Stimulated activated CD8-positive, alpha-beta memory T cell treated with anti-CD3 and anti-CD28 coated beads, Interleukin-15, amount 100 ng/mL, for 24 hours (primary cell): Measurements from ENCODE around the gene POLR3GL.
A peak's percentile ranks its signal among the peaks of the same experiment; 100 is the strongest.

Experiments
- DNase-seq: peaks from one replicate; pipeline ENCODE4 v3.0.0-alpha.2; 2020; ENCODE audit warnings: low read depth

Gene POLR3GL

DNA sequence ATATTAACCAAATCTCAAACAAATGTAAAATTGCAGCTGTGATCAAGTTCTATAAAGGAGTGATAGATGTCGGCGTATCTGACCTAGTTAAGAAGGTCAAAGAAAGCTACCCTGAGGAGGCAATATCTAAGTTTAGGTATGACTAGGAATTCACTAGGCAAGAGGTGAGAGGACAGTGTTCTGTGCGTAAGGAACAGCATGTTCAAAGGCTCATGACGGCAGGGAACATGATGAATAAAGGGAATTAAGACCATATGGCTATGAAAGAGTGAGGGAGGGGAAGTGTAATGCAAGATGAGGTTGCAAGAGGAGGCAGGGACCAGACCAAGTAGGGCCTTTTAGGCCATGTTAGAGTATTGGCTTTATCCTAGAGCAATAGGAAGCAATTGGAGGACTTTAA lies 15.3 kb upstream of the POLR3GL start:
- DNase-seq = no peak

DNA sequence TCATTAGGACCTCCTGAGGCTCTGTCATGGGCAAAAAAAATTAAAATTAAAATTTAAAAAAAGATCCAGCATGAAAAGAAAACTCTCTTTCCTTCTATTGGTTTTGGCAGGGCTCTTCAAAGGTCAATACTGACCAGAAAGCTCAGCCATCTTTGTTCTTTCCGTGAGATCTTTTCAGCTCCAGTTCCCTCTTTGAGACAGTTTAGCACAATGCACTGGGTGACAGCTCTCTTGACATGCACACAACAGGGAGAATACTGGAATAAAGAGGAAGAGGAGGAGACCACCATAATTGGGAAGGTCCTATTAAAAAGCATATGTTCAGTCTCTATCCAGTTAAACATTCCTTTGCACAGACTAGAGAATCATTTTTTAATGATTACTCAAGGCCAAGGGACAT lies 13.0 kb upstream of the POLR3GL start:
- no peak for DNase-seq

DNA sequence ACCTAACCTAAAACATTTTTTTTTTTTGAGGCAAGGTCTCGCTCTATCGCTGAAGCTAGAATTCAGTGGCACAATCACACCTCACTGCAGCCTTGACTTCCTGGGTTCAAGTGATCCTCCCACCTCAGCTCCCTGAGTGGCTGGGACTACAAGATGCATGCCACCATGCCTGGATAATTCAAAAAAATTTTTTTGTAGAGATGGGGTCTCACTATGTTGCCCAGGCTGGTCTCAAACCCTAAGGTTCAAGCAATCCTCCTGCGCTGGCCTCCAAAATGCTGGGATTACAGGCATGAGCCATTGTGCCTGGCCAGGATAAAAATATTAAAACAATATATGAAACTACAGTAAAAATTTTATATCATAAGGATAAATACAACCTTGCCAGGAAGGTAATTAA lies 11.6 kb upstream of the POLR3GL start:
- no peak for DNase-seq

DNA sequence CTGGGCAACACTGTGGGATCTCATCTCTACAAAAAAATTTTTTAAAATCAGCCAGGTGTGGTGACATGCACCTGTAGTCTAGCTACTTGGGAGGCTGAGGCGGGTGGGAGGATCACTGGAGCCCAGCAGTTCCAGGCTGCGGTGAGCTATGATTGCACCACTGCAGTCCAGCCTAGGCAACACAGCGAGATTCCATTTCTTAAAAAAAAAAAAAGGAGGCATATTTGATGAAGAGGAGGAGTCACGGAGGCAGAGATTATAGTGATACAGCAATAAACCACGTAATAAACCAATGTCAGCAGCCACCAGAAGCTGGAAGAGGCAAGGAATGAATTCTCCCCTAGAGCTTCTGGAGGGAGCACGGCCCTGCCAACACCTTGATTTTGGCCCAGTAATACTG lies 10.6 kb upstream of the POLR3GL start:
- DNase-seq = no peak

DNA sequence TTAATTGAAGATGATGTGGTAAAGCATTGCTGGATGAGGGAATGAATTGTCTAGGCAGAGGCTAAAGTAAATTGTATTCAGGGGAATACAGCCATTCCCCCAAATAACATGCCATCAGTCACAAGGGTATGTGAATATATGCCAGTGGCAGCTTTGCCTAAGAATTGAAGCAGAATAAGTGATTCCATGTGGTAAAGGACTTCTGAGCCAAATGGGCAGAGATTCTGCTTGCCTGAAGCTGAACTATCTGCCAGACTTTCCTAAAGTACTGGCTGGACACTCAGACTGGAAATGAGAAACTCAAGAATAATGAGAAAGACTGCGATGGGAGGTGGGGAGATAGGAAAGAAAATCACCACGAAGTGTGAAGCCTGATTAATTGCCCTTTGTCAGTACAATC lies 9.1 kb upstream of the POLR3GL start:
- DNase-seq = no peak

DNA sequence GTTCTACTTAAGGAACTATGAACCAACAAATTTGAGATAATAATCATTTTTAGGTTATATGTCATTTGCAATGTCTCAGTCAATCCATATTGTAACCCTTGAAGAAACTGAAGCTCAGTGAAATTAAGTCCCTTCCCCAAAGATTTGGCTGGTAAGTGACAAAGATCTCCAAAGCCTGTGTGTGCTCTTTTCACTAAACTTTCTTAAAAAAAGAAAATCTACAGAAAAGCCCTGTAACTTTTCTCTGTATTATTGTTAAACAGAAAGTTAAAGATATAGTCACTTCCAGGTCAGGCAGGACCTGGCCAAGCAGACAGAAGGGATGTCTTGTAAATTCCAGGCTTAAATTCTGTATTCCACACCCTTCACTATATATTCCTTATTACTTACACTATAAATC lies 8.1 kb upstream of the POLR3GL start:
- DNase-seq = no peak

DNA sequence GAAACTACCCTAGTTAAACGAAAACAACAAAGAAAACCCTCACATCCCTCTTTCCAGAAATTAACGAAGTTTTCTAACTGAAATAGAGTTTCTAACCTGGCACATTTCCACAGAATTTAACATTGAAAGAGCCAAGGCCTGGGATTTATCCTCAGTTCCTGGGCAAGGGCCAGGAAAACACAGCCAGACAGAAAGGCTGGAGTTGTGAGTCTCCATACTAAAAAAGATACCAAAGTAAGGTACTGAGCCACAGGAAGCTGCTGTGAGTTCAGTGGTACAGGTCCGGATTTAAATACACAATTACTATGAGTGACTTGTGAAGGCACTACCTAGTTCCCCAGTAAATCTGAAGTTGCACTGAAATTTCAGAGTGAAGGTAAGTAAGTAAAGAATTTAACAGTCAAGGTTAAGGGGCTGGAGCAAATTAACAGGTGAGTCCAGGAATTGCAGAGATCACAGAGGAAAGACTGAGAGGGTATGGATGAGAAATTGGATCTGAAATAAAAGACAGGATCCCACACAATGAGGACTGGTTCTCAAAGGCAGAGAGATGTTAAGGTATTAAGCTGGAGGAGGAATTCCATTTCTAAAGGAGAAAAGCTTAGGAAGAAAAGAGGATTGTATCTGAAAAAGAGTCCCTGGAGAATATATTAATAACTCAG lies 7.6 kb upstream of the POLR3GL start:
- no peak for DNase-seq

DNA sequence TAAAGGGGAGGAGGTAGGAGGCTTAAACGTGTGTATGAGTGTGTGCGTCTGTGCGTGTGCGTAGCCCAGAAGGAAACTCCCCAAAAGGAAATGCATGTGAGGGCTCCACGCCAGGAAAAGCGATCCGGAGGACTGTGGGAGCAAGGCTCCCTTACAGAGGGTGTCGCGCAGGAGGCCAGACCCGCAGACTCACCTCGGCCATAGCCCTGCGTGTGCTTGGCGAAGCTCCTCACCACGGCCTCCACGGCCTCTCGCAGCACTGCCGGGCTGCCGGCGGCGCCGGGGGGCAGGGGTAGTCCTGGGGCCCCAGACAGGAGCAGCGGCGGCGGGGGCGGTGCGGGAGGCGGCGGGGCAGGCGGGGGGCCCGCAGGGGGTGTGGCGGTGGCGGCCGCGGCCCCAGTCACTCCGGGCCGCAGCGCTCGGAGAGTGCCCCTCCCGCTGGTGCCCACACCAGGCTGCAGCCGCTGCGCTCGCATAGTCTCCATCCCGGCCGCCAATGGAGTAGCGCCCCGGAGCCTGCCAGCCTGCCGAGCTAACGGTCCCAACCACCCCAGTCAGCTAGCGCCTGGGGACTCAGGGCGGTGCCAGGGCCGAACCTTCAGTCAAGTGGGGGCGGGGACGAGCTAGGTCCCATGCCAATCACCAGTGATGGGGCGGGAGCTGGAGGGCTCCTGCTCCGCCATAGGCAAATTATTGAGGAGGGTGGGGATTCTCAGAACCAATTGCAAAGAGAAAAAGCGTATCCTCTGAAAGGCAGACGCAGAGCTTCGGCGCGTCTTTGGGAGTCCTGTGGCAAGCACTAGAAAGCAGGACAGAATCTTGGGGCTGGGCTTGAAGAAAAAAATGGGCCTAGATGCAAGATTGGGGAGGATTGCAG lies 6.8 kb upstream of the POLR3GL start, which contains the start of gene LIX1L:
TSS of gene LIX1L (minus strand) at position 575 of the 877 bp plus-strand sequence. CDS start at position 485, 90 bp downstream.
- DNase-seq = peak; percentile 81

DNA sequence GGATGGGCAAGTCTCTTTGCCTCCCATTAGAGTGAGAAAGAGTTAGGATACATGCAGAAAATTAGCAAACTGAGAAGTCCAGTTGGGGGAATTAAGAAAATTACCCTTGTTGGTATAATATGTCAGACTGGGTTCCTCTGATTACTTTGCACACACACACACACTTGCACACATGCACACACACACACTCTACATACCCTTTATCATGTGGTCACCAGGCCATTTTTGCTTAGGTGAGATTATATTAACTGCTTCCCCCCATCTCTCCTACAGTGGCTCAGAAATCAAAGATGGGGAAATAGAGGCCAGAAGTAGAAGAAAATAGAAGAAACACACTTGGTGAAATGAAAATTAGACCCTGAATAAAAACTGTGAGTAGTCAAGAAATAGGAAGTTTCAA lies 5.8 kb upstream of the POLR3GL start:
- no peak for DNase-seq

DNA sequence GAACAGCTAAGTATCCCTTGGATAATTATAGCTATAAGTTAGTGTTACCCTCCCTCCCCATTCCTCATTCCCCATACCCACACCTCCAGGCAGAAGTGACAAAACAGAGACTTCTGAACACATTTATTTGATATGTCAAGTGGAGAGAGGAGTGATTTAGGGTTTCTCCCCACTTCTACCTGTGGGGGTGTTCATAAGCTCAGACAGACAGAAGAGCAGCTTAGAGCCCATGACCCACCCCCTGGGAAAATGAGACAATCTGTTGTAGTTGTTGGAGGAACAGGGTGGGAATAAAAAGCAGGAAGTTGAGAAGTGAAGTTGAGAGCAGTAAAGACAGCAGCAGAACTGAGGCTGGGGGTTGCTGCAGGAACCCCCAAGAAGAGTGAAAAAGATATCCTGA lies 5.2 kb upstream of the POLR3GL start:
- no peak for DNase-seq

DNA sequence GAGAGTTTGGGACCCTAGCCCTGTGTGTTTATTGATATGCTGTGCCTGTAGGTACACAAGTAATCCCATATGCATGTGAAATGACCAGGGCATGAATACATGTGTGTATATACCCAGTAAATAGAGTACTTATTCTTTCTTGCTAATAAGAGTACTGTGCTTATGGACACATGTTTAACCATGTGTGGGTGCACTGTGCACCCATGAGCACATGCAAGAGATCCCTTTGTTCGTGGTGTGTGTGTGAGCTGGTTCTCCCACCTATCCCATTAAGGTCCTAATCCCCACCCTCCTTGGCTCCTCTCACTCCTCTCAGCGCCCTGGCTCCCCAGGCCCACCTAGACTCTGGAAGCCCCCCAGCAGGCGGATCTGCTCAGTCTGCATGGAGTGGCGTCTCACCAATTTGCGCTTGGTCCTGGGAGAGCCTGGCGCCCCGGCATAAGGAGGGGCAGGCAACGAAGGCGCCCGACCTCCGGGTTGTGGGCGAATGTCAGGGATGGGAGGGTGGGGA lies 4.5 kb upstream of the POLR3GL start:
- no peak for DNase-seq

DNA sequence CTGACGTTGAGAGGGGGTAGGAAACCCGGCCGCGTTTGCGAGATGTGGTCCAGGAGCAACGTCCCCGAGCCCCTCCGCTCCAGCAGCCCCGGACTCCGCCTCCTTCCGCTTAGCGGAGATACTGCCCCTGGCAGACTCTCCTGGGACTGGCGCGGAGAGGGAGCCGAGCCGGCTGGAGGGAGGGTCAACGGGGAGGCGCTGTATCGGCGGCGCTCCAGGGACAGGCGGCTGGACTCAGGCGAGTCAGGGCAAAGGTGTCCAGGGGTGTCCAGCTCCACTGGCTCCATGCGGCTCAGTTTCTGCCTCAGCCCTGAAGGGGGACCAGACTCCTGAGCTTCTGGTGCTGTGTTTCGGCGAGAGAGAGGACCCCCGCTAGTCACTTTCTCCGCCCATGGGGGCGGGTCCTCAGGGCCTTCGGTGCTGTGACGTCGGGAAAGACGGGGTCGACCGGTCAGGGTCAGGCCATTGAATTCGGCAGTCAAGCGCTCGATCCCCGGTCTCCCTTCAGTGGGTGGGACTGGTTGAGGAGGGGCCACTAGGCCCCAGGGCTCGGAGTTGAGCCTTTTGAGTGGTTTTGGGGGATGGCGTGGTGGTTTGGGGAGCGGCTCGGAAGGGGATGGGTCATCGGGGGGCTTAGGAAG lies 3.9 kb upstream of the POLR3GL start:
- no peak for DNase-seq

DNA sequence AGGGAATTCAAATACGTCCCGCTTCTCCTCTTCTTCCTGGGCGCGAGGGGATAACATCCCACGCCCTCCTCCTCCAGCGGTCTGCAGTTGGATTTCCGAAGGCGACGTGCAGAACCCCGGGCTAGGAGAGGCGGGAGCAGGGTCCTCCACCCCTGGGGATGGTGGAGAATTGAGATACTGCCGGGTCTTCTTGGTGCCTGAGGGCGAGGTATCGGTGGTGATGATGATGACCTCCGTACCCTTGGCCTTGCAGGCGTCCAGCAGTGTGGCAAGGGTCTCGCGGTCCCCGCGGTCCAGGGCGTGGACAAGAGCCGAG lies 3.4 kb upstream of the POLR3GL start:
- DNase-seq = no peak

DNA sequence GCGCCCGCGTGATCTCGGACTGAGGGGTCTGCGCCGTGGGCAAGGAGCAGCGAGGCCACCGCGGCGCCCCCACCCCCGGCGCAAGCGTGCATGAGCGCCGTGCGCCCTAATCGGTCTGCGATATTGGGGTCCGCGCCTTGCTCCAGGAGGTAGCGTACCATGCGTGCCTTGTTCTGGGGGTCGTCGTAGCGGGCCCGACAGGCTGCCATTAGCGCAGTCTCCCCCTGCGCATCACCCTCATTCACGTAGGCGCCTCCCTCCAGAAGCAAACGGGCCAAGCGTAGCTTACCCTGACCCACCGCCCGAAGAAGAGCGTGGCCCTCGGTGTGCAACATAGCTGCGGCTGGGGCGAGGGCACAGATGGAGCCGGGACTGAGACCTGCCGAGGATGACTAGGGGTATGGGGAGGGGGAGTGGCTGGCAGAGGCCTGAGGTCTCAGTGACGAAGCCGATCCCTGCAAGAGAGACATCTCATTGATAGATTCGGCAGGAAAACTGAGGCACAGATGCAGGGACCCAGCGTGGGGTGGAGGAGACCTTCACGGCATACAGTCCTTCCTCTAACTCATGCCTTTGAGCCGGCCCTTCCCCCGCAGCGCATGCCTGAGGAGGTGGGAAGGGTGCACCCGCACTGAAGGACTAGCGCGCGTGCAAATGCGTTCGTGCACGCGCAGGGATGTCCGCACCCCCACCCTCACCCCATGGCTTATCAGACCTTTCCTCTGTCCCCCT lies 2.9 kb upstream of the POLR3GL start:
- no peak for DNase-seq

DNA sequence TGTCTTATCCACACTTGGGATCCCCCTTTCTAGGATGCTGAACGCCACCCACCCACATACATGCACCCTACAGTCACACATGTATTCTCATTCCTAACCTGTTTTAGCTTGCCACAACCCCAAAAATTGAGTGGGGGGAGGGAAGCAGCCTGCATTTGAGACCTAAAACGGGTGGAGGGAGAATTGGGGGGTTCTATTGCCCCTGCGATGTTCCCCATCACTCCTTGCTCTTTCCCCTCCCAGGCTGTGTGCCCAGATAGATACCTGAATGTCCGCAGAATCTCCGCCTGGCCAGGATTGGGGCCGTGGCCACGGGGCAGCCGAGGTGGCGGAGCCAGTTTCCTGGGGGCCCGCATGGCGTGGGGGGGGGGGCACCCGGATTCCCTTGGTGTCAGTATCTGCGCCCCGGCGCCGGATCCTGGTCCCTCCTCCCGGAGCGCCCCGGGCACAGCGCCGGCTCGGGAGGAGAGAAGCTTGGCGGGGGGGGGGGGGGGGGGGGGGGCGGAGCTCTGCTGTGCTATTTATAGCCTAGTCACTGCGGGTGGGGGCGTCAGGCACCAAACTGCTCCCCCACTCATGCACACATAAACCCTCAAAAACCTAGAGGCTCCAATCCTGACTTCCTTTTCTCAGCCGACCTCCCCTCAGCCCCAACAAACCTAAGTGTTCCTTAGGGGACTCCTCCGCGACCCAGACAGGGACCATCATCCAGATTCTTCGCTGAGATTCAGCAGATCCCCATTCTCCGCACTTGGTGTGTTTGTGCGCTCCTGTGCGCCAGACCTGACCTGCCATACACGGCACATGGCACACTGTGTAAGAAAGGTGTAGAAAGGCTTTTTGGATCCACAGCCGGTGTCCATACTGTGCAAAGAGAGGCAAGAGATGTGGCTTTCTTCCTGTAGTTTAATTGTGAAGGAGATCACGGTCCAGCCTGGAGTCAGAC lies 2.1 kb upstream of the POLR3GL start:
- DNase-seq = no peak

DNA sequence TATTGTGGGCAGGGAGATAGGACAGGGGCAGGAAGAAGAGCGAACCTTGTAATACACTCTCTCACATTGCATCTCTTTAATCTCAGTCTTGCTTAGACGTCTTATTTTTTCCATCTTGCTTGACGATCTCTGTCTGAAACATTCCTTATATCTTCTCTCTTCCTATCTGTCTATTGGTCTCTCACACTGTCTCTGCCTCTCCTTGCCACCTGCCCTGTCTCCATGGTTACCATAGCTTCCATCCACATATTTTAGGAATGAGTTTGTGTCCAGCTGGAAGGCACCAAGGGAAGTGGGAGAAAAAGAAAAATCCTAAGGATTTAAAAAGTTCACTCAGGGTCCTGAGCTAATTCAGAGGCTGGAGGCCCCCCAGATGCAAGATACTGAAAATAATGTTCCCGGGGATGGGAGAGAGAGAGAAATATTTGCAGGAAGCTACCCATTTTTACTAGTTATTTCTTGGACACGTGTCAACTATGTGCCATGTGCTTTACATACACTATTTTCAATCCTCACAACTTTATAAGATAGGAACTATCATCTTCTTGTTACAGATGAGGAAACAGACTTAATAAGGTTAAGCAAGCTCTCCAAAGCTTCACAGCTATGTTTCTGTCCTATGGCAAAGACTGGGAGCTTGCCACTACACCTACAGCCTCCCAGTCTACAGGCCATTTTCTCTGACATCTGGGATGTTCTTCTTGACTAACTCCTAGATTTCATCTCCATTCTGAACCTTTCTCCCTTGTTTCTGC lies 1.0 kb upstream of the POLR3GL start:
- DNase-seq = no peak

DNA sequence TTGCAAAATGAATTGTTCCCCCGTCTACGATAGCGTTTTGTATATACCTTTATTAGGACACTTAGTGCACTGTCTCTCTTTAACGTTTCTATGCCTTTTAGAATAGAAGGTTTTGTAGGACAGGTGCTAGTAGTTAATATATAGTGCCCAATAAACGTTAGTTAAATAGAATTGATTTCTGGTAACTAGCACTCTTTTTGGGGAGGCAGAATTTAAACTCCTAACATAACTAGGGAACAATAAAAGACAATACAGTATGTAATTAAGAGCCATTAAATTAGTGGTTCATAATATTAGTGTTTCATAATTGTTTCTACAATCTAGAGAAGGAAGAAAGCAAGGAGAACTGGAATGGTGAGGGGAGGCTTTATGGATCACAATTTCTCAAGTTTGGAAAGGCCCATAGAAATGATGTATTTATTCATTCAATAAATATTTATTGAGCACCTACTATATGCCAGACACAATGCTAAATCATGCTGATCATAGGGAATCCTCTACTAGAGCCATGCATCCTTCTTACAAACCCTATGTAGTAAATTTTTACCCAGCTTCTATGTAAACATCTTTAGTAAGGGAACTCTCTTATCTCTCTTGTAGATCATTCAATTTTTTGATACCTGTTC lies 742 bp downstream of the POLR3GL start:
- no peak for DNase-seq

DNA sequence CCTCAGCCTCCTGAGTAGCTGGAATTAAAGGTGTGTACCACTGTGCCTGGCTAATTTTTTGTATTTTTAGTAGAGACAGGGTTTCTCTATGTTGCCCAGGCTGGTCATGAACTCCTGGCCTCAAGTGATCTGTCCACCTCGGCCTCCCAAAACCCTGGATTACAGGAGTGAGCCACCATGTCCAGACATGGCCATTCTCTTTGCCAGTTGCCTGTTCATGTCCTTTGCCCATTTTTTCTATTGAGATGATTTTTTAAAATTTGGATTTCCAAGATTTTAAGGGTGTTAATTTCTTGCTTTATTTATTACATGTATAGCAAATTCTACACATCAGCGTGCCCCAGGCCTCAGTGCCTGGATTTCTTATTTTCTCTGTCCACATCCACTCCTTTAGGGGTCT lies 2.8 kb downstream of the POLR3GL start:
- no peak for DNase-seq

DNA sequence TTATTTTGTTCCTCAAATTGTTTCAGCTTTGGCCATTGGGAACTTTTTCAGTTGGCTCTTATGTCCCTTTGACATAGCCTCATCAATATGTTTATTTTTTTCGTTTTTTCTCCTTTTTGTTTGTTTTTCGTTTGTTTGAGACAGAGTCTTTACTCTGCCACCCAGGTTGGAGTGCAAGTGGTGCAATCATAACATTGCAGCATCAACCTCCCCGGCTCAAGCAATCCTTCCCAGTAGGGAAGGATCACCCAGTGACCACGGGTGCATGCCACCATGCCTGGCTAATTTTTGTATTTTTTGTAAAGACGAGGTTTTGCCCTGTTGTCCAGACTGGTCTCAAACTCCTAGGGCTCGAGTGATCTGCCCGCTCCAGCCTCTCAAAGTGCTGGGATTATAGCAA lies 8.1 kb downstream of the POLR3GL start:
- no peak for DNase-seq

DNA sequence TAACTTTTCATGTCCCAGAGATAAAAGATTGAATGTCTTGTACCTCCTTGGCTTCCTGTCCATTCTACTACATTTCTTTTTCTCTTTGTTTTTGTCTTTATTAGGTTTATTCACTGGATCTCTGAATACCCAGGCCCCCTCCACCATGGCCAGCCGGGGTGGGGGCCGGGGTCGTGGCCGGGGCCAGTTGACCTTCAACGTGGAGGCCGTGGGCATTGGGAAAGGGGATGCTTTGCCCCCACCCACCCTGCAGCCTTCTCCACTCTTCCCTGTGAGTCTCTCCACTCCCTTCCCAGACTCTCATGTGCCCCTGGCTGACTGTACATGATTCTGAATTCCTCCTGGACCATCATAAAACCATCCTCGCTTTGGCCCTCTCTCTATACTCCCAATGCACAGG lies 10.2 kb downstream of the POLR3GL start:
- no peak for DNase-seq
